Stimulated activated CD4-positive, alpha-beta T cell treated with anti-CD3 and anti-CD28 coated beads, TNF-alpha, amount 100 ng/mL, for 4 hours (primary cell): ENCODE measurements around the gene SLAIN1.

ENCODE experiments used
- DNase-seq, 3 experiments: peaks; one replicate each; pipeline ENCODE4 v3.0.0-alpha.2; 2020; ENCODE audit warnings: low read depth in 3 of 3

SLAIN1 gene

DNA sequence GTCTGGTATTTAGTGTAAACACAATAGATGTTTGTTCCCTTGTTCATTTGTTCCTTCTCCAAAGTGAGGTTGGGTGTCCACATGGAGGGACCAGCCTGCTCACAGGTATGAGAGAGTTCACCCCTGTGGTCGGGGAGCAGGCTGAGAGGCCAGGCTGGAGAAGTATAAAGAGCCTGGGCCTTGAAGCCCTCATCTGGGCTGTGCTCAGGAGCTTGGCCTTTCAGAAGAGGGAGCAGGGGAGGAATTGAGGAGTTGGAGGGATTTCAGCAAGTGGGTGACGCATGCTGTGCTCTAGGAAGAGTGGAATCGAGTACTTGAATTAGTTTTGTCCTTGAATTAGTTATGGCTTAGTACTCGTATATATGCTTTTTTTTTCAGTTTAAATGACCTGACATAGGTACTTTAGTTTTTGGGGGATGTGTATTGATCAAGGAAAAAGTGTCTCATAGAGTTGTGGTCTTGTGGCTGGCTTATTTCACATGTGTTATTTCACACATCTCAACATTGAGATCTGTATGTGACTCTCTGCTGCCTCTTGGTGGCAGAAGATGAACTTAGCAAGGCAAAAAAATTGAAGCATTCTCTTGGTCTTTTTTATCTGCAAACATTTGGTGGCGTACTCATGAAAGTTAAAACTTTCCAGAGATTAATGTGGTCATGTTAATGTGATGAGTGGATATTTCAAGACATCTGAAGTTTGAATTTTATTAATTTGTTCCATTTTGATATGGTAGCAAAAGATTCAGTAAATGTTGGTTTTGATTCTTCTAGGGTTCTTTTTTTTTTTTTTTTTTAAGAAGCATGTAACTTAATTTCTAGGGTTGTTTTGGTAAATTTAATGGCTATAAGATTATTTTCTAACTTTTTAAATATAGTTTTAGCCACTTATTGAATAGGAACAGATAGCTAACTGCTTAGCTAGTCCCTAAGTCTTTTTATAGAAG lies 54.3 kb downstream of the SLAIN1 start:
- peak in 1 of 3 experiments; percentile 19 for DNase-seq

GRCh38 chr13:77752512-77753069 lies 55.1 kb downstream of the SLAIN1 start:
- no peak for DNase-seq

- DNase-seq: no peak
Observed at GRCh38 chr13:77760893-77761292, 63.4 kb downstream of the SLAIN1 start.

DNA sequence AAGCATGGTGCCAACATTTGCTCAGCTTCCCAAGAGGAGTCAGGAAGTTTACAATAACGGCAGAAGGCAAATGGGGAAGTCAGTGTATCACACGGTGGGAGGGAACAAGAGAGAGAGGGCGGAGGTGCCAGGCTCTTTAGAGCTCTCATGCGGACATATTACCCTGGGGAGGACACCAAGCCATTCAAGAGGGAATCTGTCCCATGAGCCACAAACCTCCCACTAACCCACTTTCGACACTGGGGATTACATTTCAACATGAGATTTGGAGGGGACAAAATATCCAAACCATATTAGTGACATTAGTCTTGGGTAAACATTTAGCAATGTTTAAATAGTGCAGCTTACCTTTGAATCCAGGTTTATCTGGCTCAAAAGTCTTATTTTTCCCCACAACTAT lies 69.9 kb downstream of the SLAIN1 start:
- no peak for DNase-seq

DNA sequence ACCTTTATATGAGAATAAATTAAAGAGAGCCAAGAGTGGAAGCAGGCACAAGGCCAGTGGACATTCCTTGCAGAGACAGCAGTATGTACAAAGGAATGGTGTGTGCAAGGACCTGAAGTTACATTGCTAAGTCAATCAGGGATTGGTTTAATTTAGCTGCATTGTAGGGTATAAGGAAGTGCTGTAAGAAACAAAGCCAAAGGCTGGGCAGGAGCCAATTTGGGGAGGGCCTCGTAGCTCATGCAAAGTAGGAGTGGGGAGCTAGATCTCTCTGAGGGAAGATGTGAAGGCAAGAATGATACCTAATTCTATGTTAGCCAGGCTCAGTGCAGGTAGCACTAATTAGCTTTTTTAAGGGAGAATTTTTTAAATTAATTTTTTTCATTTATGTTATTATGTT lies 76.7 kb downstream of the SLAIN1 start:
- no peak for DNase-seq

DNA sequence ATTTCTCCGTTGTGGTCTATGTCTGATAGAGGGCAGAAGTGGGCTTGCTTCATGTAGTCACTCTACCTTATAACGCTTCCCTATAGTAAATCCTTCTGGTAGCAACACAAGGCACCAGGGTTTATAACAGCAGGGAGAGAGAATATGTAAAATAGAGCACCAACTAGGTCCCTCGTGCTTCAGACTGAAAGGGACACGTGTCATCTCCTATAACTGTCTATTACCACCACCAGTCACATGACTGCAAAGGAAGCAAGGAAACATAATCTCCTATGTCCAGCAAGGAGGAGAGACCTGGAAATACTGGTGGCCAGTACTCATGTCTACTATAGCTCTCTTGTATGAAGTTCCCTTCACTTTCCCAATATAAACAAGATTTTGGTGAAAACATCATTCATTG lies 79.2 kb downstream of the SLAIN1 start:
- DNase-seq: no peak

GRCh38 chr13:77779552-77780272 lies 82.2 kb downstream of the SLAIN1 start:
- DNase-seq: no peak

DNA sequence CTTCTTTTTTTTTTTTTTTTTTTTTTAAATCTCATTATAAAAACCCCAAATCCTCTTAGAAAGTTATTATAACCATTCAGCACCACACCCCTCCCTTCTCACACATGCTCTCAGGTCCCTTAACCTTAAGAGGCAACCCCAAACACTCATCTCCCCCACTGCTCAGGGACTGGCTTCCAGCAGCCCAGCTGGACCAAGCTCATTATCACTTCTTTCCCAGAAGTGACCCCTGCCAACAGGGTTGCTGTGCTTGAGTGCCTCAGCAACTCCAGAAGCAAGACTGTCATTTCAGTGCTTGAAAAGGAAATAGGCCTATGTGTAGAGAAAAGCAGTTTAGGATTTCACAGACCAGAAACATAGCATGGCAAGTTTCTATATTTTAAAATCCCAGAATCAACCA lies 84.3 kb downstream of the SLAIN1 start:
- no peak for DNase-seq

DNA sequence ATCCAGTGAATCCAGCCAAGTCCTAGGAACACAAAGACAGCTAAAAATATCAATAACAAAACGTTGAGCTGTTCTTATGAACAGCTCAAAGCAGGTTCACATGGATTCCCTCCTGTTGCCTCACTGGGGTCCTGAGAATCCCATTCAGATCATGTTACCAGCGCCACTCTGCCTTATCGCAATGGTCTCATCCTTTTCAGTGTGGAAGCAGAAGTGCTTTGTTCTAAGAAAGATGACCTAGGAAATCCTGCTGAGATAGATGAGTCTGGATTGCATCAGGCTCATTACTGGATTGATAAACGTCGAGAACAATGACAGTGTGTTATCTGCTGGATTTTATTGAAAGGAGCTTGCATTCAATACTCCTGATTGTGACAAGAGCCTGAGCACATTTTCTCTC lies 87.0 kb downstream of the SLAIN1 start:
- DNase-seq: no peak

- DNase-seq: no peak
Observed at GRCh38 chr13:77786695-77787287, 89.3 kb downstream of the SLAIN1 start.

- no peak for DNase-seq
Observed at GRCh38 chr13:77789376-77789775, 91.9 kb downstream of the SLAIN1 start.

GRCh38 chr13:77800219-77800618 lies 102.7 kb downstream of the SLAIN1 start:
- DNase-seq: no peak

DNA sequence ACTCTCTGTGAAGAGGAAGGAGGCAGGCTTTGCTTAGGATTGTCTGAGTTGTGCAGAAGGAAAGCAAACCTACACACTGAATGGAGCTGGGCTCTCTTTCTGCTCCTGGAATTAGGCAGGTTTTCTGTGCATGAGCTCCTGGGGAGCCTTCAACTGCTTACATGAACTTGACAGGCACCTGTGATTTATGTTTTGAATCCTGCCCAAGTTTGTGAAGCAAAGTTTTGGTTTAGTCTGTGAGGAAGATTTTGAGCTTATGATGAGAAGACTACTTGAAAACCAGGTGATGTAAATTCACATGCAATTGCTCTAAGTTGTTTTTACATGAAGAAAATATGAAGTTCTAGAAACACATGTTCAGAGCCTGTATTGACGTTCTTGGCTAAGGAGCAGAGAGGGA lies 109.0 kb downstream of the SLAIN1 start:
- no peak for DNase-seq

GRCh38 chr13:77807431-77808135 lies 110.1 kb downstream of the SLAIN1 start:
- DNase-seq: no peak

GRCh38 chr13:77810430-77810829 lies 112.9 kb downstream of the SLAIN1 start:
- no peak for DNase-seq

DNA sequence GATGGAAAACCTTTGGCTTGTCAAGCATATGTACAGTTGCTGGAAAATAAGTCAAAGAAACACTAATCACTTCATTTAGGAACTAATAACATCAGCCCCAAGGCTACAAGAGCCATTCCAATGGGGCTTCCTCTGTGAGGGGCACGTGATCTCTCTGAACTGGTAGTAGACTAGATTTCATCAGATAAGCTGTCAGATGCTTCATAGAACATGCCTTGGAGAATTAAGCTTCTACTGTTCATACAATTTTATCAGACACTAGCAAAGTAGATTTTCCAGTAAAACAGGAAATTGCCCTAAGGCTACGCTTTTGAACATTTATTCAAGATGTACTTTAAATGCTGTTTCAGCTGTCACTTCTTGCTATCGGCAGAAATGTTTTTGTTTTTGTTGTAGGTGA lies 113.4 kb downstream of the SLAIN1 start:
- DNase-seq: no peak

DNA sequence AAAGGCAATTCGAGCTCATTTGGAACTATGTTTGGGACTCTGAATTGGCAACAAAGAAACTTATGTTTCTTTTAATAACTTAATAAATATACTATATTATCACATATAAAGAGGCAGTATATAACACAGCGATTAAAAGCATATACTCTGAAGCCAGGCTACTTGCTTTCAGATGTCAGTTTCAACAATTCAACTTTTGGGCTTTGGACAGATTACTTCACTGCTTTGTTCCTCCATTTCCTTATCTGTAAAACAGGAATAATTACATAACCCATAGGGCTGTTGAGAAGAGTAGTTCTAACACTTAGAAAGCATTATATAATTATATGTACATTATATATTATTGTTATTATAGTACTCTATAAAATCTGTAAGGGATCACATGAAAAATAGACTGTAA lies 113.9 kb downstream of the SLAIN1 start:
- no peak for DNase-seq

GRCh38 chr13:77811981-77812380 lies 114.5 kb downstream of the SLAIN1 start:
- no peak for DNase-seq
